HG03575 (cell line): ENCODE results near the gene CYP4B1.
"Not testable (repeated sequence)": the region's sequence is repeated elsewhere in the genome, so short reads cannot be mapped to it uniquely, and the experiment has no call there.

Experiments
- ATAC-seq: cut with Tn5 transposase; IDR thresholded peaks from one replicate; pipeline ENCODE4 v1.9.1; 2021; ENCODE audit not compliant: unreplicated experiment, insufficient number of reproducible peaks, low FRiP score; ENCODE audit errors: extremely low read depth

Gene CYP4B1

GRCh38 chr1:46798810-46799209 is at the start of gene CYP4B1:
TSS of gene CYP4B1 (plus strand) at chr1:46799046. CDS start at chr1:46799082, 36 bp downstream.
- ATAC-seq: no peak

- ATAC-seq: no peak
Observed at GRCh38 chr1:46749404-46749803, 49.4 kb upstream of the CYP4B1 start.

GRCh38 chr1:46749921-46750404 is 48.9 kb upstream of the CYP4B1 start:
- no peak for ATAC-seq

GRCh38 chr1:46753985-46754384 is 44.9 kb upstream of the CYP4B1 start:
- no peak for ATAC-seq

GRCh38 chr1:46754707-46755106 is 44.1 kb upstream of the CYP4B1 start:
- ATAC-seq: not testable (repeated sequence)

- ATAC-seq: no peak
Observed at GRCh38 chr1:46755121-46755520, 43.7 kb upstream of the CYP4B1 start.

GRCh38 chr1:46757247-46757955 is 41.4 kb upstream of the CYP4B1 start:
- no peak for ATAC-seq

GRCh38 chr1:46757956-46758528 is 40.8 kb upstream of the CYP4B1 start:
- ATAC-seq: no peak

- ATAC-seq: no peak
Observed at GRCh38 chr1:46760558-46761166, 38.2 kb upstream of the CYP4B1 start.

GRCh38 chr1:46761740-46762139 is 37.1 kb upstream of the CYP4B1 start:
- ATAC-seq: no peak

GRCh38 chr1:46764402-46764801 is 34.4 kb upstream of the CYP4B1 start:
- no peak for ATAC-seq

GRCh38 chr1:46767649-46768282 is 31.1 kb upstream of the CYP4B1 start:
- no peak for ATAC-seq

- ATAC-seq: no peak
Observed at GRCh38 chr1:46768445-46768844, 30.4 kb upstream of the CYP4B1 start.

- ATAC-seq: no peak
Observed at GRCh38 chr1:46769028-46769740, 29.7 kb upstream of the CYP4B1 start.

GRCh38 chr1:46770541-46770940 is 28.3 kb upstream of the CYP4B1 start:
- no peak for ATAC-seq

GRCh38 chr1:46772571-46772970 is 26.3 kb upstream of the CYP4B1 start:
- no peak for ATAC-seq

GRCh38 chr1:46774297-46774696 is 24.5 kb upstream of the CYP4B1 start:
- no peak for ATAC-seq

- ATAC-seq: not testable (repeated sequence)
Observed at GRCh38 chr1:46778456-46778855, 20.4 kb upstream of the CYP4B1 start.

- no peak for ATAC-seq
Observed at GRCh38 chr1:46784666-46785065, 14.2 kb upstream of the CYP4B1 start.
